Measurements from ENCODE around the gene CYFIP2.

The CYFIP2 gene

DNA sequence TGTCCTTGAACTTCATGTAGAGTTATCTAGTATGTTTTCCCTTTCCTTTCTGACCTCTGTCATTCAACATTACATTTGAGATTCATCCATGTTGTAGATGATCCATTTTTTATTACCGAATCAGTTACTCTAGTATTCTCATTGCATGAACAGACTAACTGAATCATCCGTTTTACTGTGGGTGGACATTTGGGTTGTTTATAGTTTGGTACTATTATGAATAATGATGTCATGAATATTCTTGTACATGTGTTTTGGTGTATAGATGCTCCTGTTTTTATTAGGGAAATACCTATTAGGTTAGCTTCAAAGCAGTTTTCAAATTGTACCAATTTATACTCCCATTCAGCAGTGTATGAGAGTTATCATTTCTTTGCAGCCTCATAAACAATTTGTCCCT lies 99.8 kb downstream of the CYFIP2 start:
- Histone ChIP-seq H3K36me3 (ENCODE audit: control insufficient read depth in 1 of 2, insufficient read depth in 2 of 2, low read length in 2 of 2) (peaks cover 0 to 3% of the 10 kb centered on the region in 2 donors), H3K27ac (ENCODE audit: low read length) (no peak overlapping the region), H3K4me3 (ENCODE audit: low read depth in 1 of 2, low read length in 2 of 2) (no peak overlapping the region), H3K27me3 (ENCODE audit: low read depth, low read length) (no peaks in the 10 kb centered on the region), H3K9me3 (ENCODE audit: control insufficient read depth in 1 of 2, low read length in 2 of 2) (no peaks in the 10 kb centered on the region), H3K4me1 (ENCODE audit: control insufficient read depth in 1 of 2, insufficient read depth in 2 of 2, low read length in 2 of 2) (peaks cover 0 to 5% of the 10 kb centered on the region in 2 donors)

DNA sequence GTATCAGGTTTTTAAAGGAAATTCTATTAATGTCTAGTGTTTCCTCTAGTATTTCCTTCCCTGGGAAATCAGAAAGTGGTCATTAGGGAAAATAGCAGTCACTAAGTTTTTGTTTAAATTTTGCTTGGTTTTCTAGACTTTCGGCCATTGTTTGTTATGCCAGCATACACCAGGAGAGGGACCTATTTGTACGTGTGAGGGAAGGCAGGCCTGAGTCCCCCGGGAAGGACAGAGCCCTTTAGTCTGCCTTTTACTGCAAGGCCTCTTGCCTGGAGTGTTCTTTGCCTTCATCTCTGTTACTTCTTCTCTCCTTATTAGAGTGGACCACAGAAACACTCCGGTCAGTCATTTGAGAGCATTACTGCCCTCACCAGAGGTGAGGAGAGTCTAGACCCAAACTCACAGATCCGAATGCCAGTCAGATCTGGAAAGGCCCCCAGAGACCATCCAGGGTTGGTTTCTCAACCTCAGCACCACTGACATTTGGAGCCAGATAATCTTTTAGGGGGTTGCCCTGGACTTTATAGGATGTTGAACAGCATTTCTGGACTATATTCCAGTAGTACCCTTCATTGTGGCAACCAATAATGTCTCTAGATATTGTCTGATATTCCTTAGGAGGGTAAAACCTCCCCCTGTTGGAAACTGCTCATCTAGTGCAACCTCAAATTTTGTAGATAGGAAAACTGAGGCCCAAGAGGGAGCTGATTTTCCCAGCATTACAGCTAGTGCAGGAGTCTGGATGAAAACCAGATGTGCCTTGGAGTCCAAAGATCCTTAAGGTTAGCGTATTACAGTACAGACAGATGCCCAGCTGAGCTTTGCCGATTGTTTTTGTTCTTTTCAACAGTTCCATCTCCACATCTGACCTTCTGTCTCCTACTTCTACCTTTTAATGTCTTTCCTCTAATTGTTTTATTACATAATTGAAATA lies 101.1 kb downstream of the CYFIP2 start:
- peaks cover 0 to 5% of the 10 kb centered on the region in 2 donors for H3K4me1 ChIP-seq (ENCODE audit: control insufficient read depth in 1 of 2, insufficient read depth in 2 of 2, low read length in 2 of 2)
- H3K4me3 ChIP-seq (ENCODE audit: low read depth in 1 of 2, low read length in 2 of 2): no peak overlapping the region
- H3K27me3 ChIP-seq (ENCODE audit: low read depth, low read length): no peaks in the 10 kb centered on the region
- H3K27ac ChIP-seq (ENCODE audit: low read length): peak overlapping the region; percentile 48
- peaks cover 0 to 3% of the 10 kb centered on the region in 2 donors for H3K36me3 ChIP-seq (ENCODE audit: control insufficient read depth in 1 of 2, insufficient read depth in 2 of 2, low read length in 2 of 2)
- no peaks in the 10 kb centered on the region for H3K9me3 ChIP-seq (ENCODE audit: control insufficient read depth in 1 of 2, low read length in 2 of 2)

DNA sequence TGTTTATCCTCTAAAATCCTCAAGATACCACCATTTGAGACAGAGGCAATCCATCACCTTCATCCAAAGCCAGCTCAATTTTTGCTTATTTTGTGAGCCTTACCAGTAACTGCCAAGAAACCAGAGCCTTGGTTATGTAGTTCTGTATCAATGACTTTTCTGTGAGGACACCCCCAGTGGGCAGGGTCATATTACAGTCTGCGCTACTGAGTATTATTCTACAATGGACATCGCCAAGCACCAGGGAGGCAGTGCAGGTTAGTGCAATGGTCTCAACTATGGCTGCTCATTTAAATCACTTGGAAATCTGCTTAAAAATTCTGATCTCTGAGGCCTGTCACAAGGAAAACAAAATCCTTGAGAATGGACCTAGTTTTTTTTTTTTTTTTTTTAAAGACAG lies 103.6 kb downstream of the CYFIP2 start:
- Histone ChIP-seq H3K4me3 (ENCODE audit: low read depth in 1 of 2, low read length in 2 of 2) (no peak overlapping the region), H3K27ac (ENCODE audit: low read length) (no peak overlapping the region), H3K27me3 (ENCODE audit: low read depth, low read length) (no peaks in the 10 kb centered on the region), H3K36me3 (ENCODE audit: control insufficient read depth in 1 of 2, insufficient read depth in 2 of 2, low read length in 2 of 2) (no peaks in the 10 kb centered on the region), H3K9me3 (ENCODE audit: control insufficient read depth in 1 of 2, low read length in 2 of 2) (no peaks in the 10 kb centered on the region), H3K4me1 (ENCODE audit: control insufficient read depth in 1 of 2, insufficient read depth in 2 of 2, low read length in 2 of 2) (peaks cover 0 to 5% of the 10 kb centered on the region in 2 donors)

DNA sequence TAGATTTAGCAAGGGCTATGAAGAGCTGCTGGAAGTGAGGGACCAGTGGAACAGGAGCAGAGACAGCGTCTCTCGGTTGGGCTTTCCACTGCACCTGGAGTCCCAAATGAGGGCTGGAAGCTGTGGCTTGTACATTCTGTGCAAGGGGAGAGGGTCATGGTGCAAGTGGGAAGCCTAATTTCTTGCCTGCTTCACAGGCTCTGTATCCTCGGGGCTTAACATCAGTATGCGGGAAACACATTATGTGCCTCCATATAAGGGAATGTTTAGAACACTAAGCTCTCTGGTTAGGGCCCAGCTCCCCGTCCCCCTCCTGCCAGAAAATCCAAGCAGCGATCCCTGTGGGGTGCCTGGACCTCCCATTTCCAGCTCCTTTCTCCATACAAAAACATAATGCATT lies 105.0 kb downstream of the CYFIP2 start:
- Histone ChIP-seq H3K4me1 (ENCODE audit: control insufficient read depth in 1 of 2, insufficient read depth in 2 of 2, low read length in 2 of 2) (peaks cover 0 to 5% of the 10 kb centered on the region in 2 donors), H3K27ac (ENCODE audit: low read length) (peak overlapping the region; percentile 70), H3K9me3 (ENCODE audit: control insufficient read depth in 1 of 2, low read length in 2 of 2) (no peaks in the 10 kb centered on the region), H3K36me3 (ENCODE audit: control insufficient read depth in 1 of 2, insufficient read depth in 2 of 2, low read length in 2 of 2) (no peaks in the 10 kb centered on the region), H3K27me3 (ENCODE audit: low read depth, low read length) (no peaks in the 10 kb centered on the region), H3K4me3 (ENCODE audit: low read depth in 1 of 2, low read length in 2 of 2) (peak overlapping the region in 1 of 2 donors; percentile 11)

DNA sequence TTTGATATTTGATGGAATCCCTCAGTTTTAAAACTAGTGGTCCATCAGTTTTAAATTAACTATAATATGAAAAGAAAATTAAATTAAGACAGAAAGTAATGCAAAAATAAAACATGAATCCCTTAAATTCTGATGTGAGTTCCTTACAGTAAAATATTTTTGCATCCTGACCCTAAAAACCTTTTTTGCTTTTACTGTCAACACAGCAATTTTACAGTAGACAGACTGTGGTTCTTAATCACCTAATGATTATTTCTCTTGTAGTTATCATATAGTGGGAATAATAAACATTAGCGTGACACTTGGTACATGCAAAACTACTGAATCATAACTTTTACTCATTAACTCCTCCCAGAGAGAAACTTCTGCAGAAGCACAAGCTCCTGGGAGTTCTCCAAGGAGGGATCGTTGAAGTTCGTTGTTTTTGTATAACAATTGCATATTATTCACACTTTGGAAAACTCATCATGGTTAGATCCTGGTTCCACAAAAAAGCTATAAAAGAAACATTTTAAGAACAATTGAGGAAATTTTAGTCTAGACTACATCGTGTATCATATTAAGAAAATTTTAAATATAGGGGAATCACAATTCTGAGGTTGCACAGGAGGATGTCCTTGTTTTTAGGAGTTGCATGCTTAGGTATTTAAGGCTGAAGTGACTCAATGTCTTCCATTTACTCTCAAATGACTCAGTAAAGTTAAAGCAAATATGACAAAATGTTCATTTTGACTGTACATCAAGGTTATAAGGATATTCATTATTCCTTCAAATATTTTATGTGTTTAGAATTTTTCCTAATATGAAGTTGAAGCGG lies 105.9 kb downstream of the CYFIP2 start:
- Histone ChIP-seq H3K9me3 (ENCODE audit: control insufficient read depth in 1 of 2, low read length in 2 of 2) (no peaks in the 10 kb centered on the region), H3K4me1 (ENCODE audit: control insufficient read depth in 1 of 2, insufficient read depth in 2 of 2, low read length in 2 of 2) (peaks cover 0 to 4% of the 10 kb centered on the region in 2 donors), H3K36me3 (ENCODE audit: control insufficient read depth in 1 of 2, insufficient read depth in 2 of 2, low read length in 2 of 2) (no peaks in the 10 kb centered on the region), H3K4me3 (ENCODE audit: low read depth in 1 of 2, low read length in 2 of 2) (no peak overlapping the region), H3K27ac (ENCODE audit: low read length) (peak overlapping the region; percentile 70), H3K27me3 (ENCODE audit: low read depth, low read length) (no peaks in the 10 kb centered on the region)

DNA sequence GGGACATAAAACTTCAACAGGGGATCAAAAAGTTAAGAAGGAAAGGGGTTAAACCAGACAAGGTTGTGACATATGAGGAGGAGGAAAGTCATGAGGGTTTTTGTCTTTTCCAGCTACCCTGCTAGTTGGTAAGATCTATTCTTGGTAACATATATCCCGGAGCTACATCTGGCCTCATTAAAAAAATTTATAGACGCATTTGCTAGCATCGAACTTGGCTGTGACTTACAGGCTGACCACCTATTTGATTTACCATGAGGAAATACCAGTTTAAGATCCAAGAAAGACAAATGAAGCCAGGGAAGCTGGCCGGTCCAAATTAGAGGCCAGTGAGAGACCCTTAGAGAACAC lies 106.5 kb downstream of the CYFIP2 start:
- no peaks in the 10 kb centered on the region for H3K27me3 ChIP-seq (ENCODE audit: low read depth, low read length)
- no peaks in the 10 kb centered on the region for H3K4me1 ChIP-seq (ENCODE audit: control insufficient read depth in 1 of 2, insufficient read depth in 2 of 2, low read length in 2 of 2)
- no peaks in the 10 kb centered on the region for H3K9me3 ChIP-seq (ENCODE audit: control insufficient read depth in 1 of 2, low read length in 2 of 2)
- H3K4me3 ChIP-seq (ENCODE audit: low read depth in 1 of 2, low read length in 2 of 2): no peak overlapping the region
- H3K36me3 ChIP-seq (ENCODE audit: control insufficient read depth in 1 of 2, insufficient read depth in 2 of 2, low read length in 2 of 2): no peaks in the 10 kb centered on the region
- peak overlapping the region; percentile 64 for H3K27ac ChIP-seq (ENCODE audit: low read length)

DNA sequence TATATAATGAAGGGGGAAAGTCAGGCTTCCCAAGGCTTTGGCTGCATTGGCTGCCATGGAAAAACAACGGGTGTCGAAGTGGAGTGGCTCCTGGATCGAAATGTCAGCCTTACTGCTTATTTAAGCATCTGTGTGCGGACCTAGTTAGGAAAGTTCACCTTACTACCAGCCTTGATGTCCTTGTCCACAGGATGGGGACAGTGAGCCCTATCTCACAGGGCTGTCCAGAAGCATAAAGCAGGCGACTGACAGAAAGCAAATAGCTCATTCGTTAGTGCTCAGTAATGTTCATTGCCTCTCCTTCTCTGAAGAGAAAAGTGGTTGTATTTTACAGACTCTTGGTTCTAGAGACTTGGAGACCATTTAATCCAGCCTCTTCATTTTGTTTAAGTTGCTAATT lies 112.6 kb downstream of the CYFIP2 start:
- H3K36me3 ChIP-seq (ENCODE audit: control insufficient read depth in 1 of 2, insufficient read depth in 2 of 2, low read length in 2 of 2): no peaks in the 10 kb centered on the region
- H3K4me3 ChIP-seq (ENCODE audit: low read depth in 1 of 2, low read length in 2 of 2): no peak overlapping the region
- no peak overlapping the region for H3K27ac ChIP-seq (ENCODE audit: low read length)
- H3K4me1 ChIP-seq (ENCODE audit: control insufficient read depth in 1 of 2, insufficient read depth in 2 of 2, low read length in 2 of 2): no peaks in the 10 kb centered on the region
- no peaks in the 10 kb centered on the region for H3K27me3 ChIP-seq (ENCODE audit: low read depth, low read length)
- H3K9me3 ChIP-seq (ENCODE audit: control insufficient read depth in 1 of 2, low read length in 2 of 2): no peaks in the 10 kb centered on the region

DNA sequence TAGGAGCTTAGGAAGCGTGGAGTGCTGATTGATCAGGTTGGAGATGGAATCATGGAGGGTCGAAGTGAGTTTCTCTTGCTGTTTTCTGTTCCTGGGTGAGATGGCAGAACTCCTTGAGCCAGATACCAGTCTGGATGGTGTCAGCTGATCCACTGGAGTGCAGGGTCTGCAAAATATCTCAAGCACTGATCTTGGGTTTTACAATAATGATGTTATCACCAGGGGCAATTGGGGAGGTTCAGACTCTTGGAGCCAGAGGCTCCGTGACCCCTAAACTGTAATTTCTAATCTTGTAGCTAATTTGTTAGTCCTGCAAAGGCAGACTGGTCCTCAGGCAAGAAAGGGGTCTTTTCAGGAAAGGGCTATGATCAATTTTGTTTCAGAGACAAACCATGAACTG lies 114.1 kb downstream of the CYFIP2 start:
- H3K27me3 ChIP-seq (ENCODE audit: low read depth, low read length): no peaks in the 10 kb centered on the region
- peak overlapping the region; percentile 22 for H3K27ac ChIP-seq (ENCODE audit: low read length)
- peaks cover 0 to 8% of the 10 kb centered on the region in 2 donors for H3K4me1 ChIP-seq (ENCODE audit: control insufficient read depth in 1 of 2, insufficient read depth in 2 of 2, low read length in 2 of 2)
- no peaks in the 10 kb centered on the region for H3K9me3 ChIP-seq (ENCODE audit: control insufficient read depth in 1 of 2, low read length in 2 of 2)
- no peaks in the 10 kb centered on the region for H3K36me3 ChIP-seq (ENCODE audit: control insufficient read depth in 1 of 2, insufficient read depth in 2 of 2, low read length in 2 of 2)
- H3K4me3 ChIP-seq (ENCODE audit: low read depth in 1 of 2, low read length in 2 of 2): no peak overlapping the region

DNA sequence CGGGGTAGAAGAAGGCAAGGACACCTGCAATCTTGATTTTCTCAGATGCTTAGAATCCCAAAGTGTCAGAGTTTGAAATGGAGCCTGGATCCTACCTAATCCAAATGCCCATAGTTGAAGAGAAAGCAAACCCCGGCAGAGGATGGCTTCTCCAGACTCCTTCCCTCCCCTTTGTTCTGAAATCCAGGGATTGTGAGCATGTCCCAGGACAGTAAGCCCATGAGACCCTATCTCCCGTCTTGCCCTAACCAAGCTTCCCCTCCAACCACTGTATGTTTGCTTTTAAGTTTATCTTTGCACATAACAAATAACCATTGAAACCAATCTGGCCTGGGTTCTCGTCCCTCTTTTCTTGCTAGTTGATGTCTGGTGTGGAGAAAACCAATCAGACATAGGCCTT lies 115.8 kb downstream of the CYFIP2 start:
- H3K27ac ChIP-seq (ENCODE audit: low read length): peak overlapping the region; percentile 61
- H3K27me3 ChIP-seq (ENCODE audit: low read depth, low read length): no peaks in the 10 kb centered on the region
- H3K4me3 ChIP-seq (ENCODE audit: low read depth in 1 of 2, low read length in 2 of 2): no peak overlapping the region
- peaks cover 4 to 8% of the 10 kb centered on the region in 2 donors for H3K4me1 ChIP-seq (ENCODE audit: control insufficient read depth in 1 of 2, insufficient read depth in 2 of 2, low read length in 2 of 2)
- H3K36me3 ChIP-seq (ENCODE audit: control insufficient read depth in 1 of 2, insufficient read depth in 2 of 2, low read length in 2 of 2): no peaks in the 10 kb centered on the region
- H3K9me3 ChIP-seq (ENCODE audit: control insufficient read depth in 1 of 2, low read length in 2 of 2): no peaks in the 10 kb centered on the region

DNA sequence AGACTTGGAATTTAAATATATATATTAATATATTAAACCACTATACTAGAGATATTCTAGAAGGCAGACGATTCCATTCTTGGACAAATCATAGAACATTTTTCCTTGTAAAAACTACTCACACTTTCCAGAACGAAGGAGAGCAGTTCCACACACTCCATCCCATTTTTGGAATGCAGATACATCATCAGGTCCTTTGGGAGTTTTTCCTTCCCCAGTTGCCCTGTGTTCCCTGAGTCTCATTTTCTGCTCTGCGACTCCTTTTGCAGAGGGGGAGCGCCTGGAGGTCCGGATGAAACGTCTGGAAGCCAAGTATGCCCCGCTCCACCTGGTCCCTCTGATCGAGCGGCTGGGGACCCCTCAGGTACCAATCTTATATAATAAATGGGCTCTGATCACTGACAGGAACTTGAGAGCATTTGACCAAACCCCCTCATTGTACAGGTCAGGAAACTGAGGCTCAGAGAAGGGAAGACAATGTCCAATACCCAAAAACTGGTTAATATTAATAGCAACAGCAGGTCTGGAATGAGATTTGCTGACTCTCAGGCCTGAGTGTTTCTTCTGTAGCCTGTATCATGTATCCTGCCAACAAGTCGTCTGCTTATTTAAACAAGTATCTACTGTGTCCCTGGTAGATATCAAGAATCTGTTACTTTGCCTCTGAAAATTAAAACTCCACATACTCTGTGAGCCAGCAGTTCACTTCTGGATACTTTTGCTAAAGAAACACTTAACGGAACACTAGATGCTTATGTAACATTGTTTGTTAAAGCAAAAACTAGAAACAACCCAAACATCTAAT lies 117.3 kb downstream of the CYFIP2 start:
- no peaks in the 10 kb centered on the region for H3K27me3 ChIP-seq (ENCODE audit: low read depth, low read length)
- H3K9me3 ChIP-seq (ENCODE audit: control insufficient read depth in 1 of 2, low read length in 2 of 2): no peaks in the 10 kb centered on the region
- peaks cover 7 to 12% of the 10 kb centered on the region in 2 donors for H3K4me1 ChIP-seq (ENCODE audit: control insufficient read depth in 1 of 2, insufficient read depth in 2 of 2, low read length in 2 of 2)
- peak overlapping the region; percentile 76 for H3K27ac ChIP-seq (ENCODE audit: low read length)
- H3K4me3 ChIP-seq (ENCODE audit: low read depth in 1 of 2, low read length in 2 of 2): no peak overlapping the region
- H3K36me3 ChIP-seq (ENCODE audit: control insufficient read depth in 1 of 2, insufficient read depth in 2 of 2, low read length in 2 of 2): no peaks in the 10 kb centered on the region
